Stimulated activated naive CD4-positive, alpha-beta T cell (primary cell): ENCODE measurements around the gene GNB2.
A peak's percentile ranks its signal among the peaks of the same experiment; 100 is the strongest.

Experiments
- DNase-seq, 6 experiments: peaks; one replicate each; lab custom pipeline; 2025; lab: John Stamatoyannopoulos, UW

The GNB2 gene

GRCh38 chr7:100681491-100682227 is 8.1 kb downstream of the GNB2 start:
- DNase-seq: peak in 2 of 6 experiments; percentile 19 to 24

GRCh38 chr7:100682228-100682741 is 8.7 kb downstream of the GNB2 start:
- DNase-seq: no peak

GRCh38 chr7:100682991-100683658 is 9.6 kb downstream of the GNB2 start:
- DNase-seq: no peak

- DNase-seq: no peak
Measured at GRCh38 chr7:100683659-100684533, 10.4 kb downstream of the GNB2 start.

- no peak for DNase-seq
Measured at GRCh38 chr7:100684534-100685042, 11.0 kb downstream of the GNB2 start.

GRCh38 chr7:100685049-100685605 is 11.6 kb downstream of the GNB2 start:
- DNase-seq: no peak

- DNase-seq: no peak
Measured at GRCh38 chr7:100685631-100686145, 12.1 kb downstream of the GNB2 start.

GRCh38 chr7:100686201-100686821 is 12.8 kb downstream of the GNB2 start:
- DNase-seq: no peak

- no peak for DNase-seq
Measured at GRCh38 chr7:100686822-100687211, 13.3 kb downstream of the GNB2 start.

GRCh38 chr7:100687261-100687660 is 13.7 kb downstream of the GNB2 start:
- DNase-seq: no peak

GRCh38 chr7:100687751-100688300 is 14.3 kb downstream of the GNB2 start:
- DNase-seq: no peak

GRCh38 chr7:100688326-100688860 is 14.9 kb downstream of the GNB2 start:
- DNase-seq: no peak

- DNase-seq: no peak
Measured at GRCh38 chr7:100689230-100690135, 15.9 kb downstream of the GNB2 start.

GRCh38 chr7:100691676-100692577 is 18.4 kb downstream of the GNB2 start:
- peak; percentile 56 to 84 (median 76) for DNase-seq

- no peak for DNase-seq
Measured at GRCh38 chr7:100692578-100692961, 19.0 kb downstream of the GNB2 start.

- DNase-seq: no peak
Measured at GRCh38 chr7:100693312-100694097, 20.0 kb downstream of the GNB2 start.

GRCh38 chr7:100694098-100694745 is 20.7 kb downstream of the GNB2 start, which contains the start of gene GIGYF1:
Gene GIGYF1, minus strand, starts transcription at chr7:100694250. Its CDS starts 6,012 bp downstream, at chr7:100688238.
- peak; percentile 50 to 81 (median 66) for DNase-seq
